ENCODE data around the gene CTNND2.
"Not testable (repeated sequence)": the region's sequence is repeated elsewhere in the genome, so short reads cannot be mapped to it uniquely, and the experiment has no call there.

CTNND2 gene

GRCh38 chr5:11009576-11009975 is 894.7 kb downstream of the CTNND2 start:
- DNase-seq, result no peak

- no peak for DNase-seq
Measured at GRCh38 chr5:11007269-11007870, 896.9 kb downstream of the CTNND2 start.

- DNase-seq, result not testable (repeated sequence)
Measured at GRCh38 chr5:11004523-11004922, 899.7 kb downstream of the CTNND2 start.

- no peak for DNase-seq
Measured at GRCh38 chr5:11000515-11001353, 903.5 kb downstream of the CTNND2 start.

- no peak for DNase-seq
Measured at GRCh38 chr5:10999714-11000113, 904.5 kb downstream of the CTNND2 start.

- DNase-seq, result no peak
Measured at GRCh38 chr5:10995891-10996290, 908.4 kb downstream of the CTNND2 start.

- no peak for DNase-seq
Measured at GRCh38 chr5:10994091-10994986, 909.9 kb downstream of the CTNND2 start.

- DNase-seq, result no peak
Measured at GRCh38 chr5:10990634-10991033, 913.6 kb downstream of the CTNND2 start.

- no peak for DNase-seq
Measured at GRCh38 chr5:10989577-10990263, 914.5 kb downstream of the CTNND2 start.

- DNase-seq, result no peak
Measured at GRCh38 chr5:10988622-10989021, 915.6 kb downstream of the CTNND2 start.

- peak; percentile 61 for DNase-seq
Measured at GRCh38 chr5:10987925-10988504, 916.2 kb downstream of the CTNND2 start.

GRCh38 chr5:10987276-10987924 is 916.8 kb downstream of the CTNND2 start:
- DNase-seq, result no peak

- DNase-seq, result no peak
Measured at GRCh38 chr5:10985721-10986110, 918.5 kb downstream of the CTNND2 start.

- DNase-seq, result no peak
Measured at GRCh38 chr5:10985091-10985720, 919.0 kb downstream of the CTNND2 start.

GRCh38 chr5:10984021-10984715 is 920.1 kb downstream of the CTNND2 start:
- DNase-seq, result no peak

- no peak for DNase-seq
Measured at GRCh38 chr5:10982626-10983025, 921.6 kb downstream of the CTNND2 start.

GRCh38 chr5:10981932-10982331 is 922.3 kb downstream of the CTNND2 start:
- no peak for DNase-seq

- no peak for DNase-seq
Measured at GRCh38 chr5:10977011-10977410, 927.2 kb downstream of the CTNND2 start.

- no peak for DNase-seq
Measured at GRCh38 chr5:10975945-10976344, 928.3 kb downstream of the CTNND2 start.

GRCh38 chr5:10974850-10975249 is 929.4 kb downstream of the CTNND2 start:
- no peak for DNase-seq

GRCh38 chr5:10973316-10973715 is 930.9 kb downstream of the CTNND2 start:
- DNase-seq, result no peak
